Gastroesophageal sphincter (tissue), 3 donors: Measurements from ENCODE around the gene NRG2.

Experiments used
- EP300 ChIP-seq: sonication (generic); formaldehyde crosslinking; IDR thresholded peaks from one replicate; pipeline ENCODE4 v1.6.1; 2017; ENCODE audit warnings: antibody characterized with exemption, mild to moderate bottlenecking
- POLR2A ChIP-seq, 2 donors: fragments of 450-650 bp; IDR thresholded peaks; one replicate each; pipeline ENCODE4 v1.6.1; 2017; ENCODE audit warnings: antibody characterized with exemption in 2 of 2, mild to moderate bottlenecking in 2 of 2, moderate library complexity in 1 of 2
- POLR2AphosphoS5 ChIP-seq: sonication (generic); formaldehyde crosslinking; IDR thresholded peaks from one replicate; pipeline ENCODE4 v1.6.1; 2017; ENCODE audit warnings: antibody characterized with exemption
- TF ChIP-seq, protein P1 (sequence below), 4 experiments: fragments of 200-600 bp in 2 of 4; fragments of 450-650 bp in 2 of 4; sonication (generic) in 1 of 4; IDR thresholded peaks; one replicate each; pipeline ENCODE4 v1.5.1; 2017 to 2019; ENCODE audit warnings: antibody characterized with exemption in 4 of 4, mild to moderate bottlenecking in 2 of 4, moderate library complexity in 2 of 4

DNA sequence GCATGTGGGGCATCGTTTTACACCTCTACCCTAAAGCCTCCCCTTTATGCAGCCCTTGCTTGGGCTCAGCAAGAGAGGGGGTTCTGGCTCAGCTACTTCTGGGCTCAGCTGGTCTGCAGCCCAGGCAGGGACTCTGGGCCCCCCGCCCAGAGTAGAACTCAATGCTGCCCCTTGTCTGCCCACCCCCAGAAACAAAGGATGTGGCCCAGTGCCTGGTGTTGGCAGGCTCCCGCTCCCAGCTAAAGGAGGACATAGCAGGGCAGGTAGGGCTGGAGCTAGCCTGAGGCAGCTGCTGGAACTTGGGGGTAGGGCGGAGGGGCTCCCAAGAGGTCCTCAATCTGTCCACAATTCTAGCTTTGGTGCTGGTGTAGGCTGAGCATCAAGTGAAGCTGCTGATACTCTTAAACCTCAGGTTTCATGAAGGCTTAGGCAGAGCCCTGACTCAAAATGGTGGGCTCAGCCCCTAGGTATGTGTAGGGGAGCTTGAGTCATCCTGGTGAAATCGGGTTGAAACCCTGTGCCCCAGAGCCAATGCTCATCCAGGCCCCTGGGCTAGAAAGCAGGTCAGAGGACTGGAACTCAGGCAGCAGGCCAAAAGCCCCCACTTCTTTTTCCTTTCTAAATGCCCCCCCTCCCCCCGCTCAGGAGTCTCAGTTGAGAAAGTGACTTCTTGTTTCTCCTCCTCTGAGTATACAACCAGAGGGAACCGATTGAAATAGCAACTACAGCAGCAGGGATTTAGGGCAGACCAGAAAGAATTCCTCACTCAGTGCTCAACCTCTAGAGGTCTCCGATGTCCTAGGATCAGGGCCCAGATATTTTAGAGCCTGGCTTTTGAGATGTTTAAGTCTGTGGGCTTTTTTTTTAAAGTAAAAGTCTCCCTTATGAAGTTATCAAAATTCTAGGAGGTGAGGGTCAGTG, 236.1 kb downstream of the NRG2 start:
- TF ChIP-seq, protein P1, sequence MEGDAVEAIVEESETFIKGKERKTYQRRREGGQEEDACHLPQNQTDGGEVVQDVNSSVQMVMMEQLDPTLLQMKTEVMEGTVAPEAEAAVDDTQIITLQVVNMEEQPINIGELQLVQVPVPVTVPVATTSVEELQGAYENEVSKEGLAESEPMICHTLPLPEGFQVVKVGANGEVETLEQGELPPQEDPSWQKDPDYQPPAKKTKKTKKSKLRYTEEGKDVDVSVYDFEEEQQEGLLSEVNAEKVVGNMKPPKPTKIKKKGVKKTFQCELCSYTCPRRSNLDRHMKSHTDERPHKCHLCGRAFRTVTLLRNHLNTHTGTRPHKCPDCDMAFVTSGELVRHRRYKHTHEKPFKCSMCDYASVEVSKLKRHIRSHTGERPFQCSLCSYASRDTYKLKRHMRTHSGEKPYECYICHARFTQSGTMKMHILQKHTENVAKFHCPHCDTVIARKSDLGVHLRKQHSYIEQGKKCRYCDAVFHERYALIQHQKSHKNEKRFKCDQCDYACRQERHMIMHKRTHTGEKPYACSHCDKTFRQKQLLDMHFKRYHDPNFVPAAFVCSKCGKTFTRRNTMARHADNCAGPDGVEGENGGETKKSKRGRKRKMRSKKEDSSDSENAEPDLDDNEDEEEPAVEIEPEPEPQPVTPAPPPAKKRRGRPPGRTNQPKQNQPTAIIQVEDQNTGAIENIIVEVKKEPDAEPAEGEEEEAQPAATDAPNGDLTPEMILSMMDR (IDR thresholded peaks at IDR 0.05) = no peak
- TF ChIP-seq POLR2A (IDR thresholded peaks at IDR 0.05) = no peak
- TF ChIP-seq POLR2AphosphoS5 = no peak
- no peak for TF ChIP-seq EP300
